Suppressor macrophage treated with lipopolysaccharide for 4 hours (primary cell): ENCODE data around the gene C2CD2.

ENCODE experiments used
- DNase-seq: peaks from one replicate; pipeline ENCODE4 v3.0.0-alpha.2; 2020

The C2CD2 gene

GRCh38 chr21:41859297-41859980 is 94.4 kb downstream of the C2CD2 start:
- no peak for DNase-seq

DNA sequence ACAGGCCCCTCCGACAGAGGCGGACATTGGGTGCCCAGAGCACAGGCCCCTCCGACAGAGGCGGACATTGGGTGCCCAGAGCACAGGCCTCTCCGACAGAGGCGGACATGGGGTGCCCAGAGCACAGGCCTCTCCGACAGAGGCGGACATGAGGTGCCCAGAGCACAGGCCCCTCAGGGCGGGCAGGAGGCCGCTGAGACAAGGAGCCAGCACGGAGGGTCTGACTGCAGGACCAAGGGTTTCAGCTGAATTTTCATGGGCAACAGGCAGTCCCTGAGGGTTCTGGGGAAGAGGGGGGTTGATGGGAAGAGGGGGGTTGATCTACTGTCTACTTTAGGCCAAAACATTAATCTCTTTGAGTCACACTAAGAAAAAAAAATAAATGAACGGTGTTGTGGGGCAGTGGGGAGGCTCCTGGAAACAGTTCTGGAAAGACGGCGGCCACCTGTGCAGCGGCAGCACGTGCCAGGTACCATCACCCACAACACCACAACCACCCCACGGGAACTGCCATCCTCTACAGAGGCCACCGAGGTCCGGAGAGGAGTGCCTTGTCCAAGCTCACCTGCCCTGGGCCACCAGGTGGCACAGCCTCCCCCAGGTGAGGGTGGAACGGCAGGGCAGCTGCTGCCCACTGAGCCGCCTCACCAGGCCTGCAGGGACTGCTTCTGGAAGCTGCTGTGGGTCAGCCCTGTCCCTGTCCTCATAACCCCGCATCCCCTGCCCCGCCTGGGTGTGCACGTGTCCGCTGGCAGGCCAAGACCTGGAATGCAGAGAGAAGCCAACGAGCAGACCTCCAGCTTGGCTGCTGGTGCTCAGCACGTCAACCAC is 95.1 kb downstream of the C2CD2 start:
- no peak for DNase-seq

DNA sequence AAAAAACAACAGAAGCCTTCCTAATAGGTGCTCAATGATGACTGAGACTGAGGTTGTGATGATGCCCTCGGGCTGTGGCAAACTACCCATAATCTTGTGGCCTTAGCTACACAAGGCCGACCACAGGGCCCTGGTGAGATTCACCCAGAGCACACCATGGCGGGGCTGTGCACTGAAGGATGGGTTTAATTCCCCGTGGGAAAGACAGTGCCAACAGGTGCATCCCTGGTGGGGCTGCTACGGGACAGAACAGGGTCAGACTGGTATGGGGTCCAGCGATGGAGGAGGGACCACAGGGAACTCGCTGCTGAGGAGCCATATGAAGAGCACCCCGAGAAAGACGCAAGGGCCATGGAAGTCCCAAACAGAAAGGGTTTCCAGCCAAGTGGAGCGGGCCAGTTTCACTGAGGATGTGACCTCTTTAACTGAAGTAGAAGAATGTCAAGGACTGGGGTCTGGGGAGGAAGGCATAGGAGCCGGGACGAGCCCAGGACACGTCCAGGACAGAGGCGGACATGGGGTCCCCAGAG is 96.0 kb downstream of the C2CD2 start:
- DNase-seq = no peak

DNA sequence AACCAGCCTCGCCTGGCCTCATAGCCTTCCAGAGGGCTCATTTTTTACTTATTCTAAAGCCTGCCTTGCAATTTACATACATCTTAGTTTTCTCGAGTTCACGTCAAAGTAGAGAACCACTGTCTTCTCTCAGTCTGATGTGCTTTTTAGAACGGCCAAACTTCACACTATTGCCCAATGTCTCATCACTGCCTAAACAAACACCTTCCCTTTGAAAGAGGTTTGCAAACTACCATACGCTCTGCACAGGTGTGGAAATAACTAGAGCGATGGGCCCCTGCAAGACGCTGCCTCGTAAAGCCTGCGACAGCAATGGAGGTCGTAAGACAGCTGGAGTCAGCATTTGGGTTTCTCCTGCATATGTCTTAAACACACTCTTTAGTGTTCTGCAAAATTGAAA is 97.2 kb downstream of the C2CD2 start:
- DNase-seq = no peak

GRCh38 chr21:41854426-41854995 is 99.3 kb downstream of the C2CD2 start:
- no peak for DNase-seq

- no peak for DNase-seq
Observed at GRCh38 chr21:41852929-41853320, 100.9 kb downstream of the C2CD2 start.

DNA sequence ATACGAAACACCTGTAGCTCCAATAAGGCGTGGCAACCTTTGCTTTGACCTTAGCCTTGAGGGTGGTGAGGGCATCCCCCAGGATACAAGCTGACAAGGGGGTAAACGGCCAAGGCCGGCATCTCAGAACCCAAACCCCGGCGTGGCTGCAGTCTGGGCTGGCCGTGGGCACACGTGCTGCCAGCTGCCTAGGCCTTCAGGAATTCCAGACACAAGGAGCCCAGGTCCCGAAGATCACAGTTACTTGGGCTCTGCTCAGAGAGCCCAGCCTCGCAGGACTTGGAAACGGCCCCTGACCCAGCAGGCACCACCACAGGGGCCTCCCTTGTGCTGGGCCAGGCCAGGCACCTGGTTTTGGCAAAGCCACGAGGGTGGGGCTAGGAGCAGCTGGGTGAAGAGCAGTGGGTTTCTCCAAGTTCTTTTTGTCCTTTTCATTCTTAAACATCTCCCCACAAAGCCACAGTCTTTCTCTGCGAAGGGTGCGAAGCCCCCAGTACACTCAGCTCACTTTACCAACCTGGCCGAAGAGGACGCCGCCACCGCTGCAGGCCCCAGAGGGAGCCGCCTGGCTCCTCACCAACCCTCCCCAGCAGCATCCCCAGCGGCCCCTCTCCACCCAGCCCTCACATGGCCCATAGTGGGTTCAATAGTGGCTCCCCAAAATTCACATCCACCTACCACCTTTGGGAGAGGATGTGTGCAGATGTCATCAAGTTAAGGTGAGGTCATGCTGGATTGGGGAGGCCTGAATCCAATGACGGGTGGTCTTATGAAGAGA is 101.5 kb downstream of the C2CD2 start:
- DNase-seq = no peak

- no peak for DNase-seq
Observed at GRCh38 chr21:41851090-41851790, 102.6 kb downstream of the C2CD2 start.

DNA sequence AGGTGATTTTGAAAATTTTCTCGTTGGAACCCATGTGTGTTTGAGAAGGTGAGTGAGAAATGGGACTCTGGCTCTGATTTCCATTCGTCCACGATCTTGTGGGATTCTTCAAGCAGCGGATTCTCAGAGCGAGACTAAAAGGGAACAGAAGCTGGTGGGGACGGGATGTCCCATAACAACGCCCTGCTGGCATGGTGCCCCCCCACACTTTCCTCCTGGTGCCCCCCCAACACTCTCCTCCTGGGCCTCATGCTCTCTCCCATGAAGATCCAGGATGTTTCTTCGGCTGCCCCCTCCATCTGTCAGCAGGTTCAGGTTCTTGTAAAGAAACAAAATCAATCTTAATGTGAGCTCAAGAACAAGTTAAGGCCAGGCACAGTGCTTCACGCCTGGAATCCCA is 103.7 kb downstream of the C2CD2 start:
- DNase-seq = no peak

DNA sequence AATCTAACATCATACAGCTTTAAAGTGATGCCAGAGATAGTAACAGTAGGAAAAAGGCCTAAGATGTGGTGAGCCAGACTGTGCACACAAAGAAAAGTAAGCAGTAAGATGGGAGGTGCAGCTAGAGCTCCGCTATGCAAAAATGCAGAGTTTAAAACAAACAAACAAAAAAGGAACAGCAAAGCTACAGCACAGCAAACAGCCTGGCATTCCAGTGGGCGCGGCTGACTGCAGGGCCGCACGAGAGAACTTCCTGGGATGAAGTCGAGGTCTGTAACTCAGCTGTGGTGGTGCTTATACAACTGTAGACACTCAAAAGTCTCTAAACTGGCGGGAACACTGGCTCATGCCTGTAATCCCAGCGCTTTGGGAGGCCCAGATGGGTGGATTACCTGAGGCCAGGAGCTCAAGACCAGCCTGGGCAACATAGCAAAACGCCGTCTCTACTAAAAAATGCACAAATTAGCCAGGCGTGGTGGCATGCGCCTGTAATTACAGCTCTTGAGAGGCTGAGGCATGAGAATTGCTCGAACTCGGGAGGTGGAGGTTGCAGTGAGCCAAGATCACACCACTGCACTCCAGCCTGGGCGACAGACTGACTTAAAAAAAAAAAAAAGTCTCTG is 104.7 kb downstream of the C2CD2 start:
- DNase-seq = no peak

GRCh38 chr21:41848533-41848932 is 105.3 kb downstream of the C2CD2 start:
- no peak for DNase-seq

DNA sequence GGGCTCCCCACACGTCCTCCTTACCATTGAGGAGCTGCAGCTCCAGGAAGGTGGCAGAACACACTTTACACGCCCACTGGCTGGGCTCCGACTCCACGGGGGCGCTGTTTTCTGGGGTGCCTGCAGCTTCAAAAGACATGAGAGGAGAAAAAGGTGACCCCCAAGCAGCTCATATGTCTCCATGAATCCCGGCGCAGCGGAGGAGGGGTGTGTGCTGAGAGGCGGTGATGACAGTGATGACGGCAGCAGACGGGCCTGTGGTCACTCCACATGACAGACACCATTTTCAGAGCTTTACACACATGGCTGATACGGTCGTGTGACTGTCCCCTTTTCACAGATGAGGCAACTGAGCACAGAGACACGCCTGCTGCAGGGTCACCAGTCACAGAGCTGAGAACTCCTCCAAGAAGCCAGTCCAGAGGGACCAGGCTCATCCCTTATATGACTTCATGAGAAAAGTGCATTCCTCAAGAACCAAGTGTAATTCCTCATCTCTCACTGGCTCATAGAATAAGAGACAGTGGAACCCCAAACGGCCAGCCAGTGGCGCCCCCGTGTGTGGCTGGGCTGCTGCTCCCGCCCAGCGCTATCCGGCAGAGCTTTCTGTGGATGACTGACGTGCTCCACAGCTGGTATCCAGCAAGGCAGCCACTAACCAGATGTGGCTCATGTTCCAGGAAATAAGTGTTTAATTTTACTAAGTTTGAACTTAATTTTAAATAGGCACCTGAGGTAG is 106.6 kb downstream of the C2CD2 start:
- no peak for DNase-seq

DNA sequence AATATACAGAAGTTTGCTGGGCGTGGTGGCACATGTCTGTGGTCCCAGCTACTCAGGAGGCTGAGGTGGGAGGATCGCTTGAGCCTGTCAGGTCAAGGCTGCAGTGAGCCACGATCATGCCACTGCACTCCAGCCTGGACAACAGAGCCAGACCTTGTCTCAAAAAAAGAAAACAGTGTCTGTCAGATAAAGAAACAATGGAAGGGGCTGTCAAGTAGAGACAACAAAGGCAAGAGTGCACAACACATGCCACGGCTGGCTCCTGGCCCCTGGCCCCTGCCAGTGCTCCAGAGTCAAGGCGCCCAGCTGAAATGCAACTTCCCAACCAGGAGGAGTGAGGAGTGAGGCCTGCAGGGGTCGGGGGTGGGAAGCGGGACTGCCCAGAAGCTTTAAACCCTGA is 107.3 kb downstream of the C2CD2 start:
- no peak for DNase-seq

DNA sequence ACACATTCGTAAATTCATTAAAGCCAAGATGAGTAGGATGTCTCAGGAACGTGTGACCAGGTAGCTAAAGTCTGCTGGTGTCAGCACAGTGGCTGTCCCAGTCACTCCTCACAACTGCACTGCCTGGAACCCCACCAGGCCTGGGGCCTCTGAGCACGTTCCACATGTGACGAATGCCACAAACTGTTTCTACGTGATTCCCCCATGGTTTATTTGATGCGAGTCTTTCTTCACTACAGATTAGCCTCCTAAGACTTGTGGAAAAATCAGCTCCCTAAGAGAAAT is 107.8 kb downstream of the C2CD2 start:
- DNase-seq = no peak

DNA sequence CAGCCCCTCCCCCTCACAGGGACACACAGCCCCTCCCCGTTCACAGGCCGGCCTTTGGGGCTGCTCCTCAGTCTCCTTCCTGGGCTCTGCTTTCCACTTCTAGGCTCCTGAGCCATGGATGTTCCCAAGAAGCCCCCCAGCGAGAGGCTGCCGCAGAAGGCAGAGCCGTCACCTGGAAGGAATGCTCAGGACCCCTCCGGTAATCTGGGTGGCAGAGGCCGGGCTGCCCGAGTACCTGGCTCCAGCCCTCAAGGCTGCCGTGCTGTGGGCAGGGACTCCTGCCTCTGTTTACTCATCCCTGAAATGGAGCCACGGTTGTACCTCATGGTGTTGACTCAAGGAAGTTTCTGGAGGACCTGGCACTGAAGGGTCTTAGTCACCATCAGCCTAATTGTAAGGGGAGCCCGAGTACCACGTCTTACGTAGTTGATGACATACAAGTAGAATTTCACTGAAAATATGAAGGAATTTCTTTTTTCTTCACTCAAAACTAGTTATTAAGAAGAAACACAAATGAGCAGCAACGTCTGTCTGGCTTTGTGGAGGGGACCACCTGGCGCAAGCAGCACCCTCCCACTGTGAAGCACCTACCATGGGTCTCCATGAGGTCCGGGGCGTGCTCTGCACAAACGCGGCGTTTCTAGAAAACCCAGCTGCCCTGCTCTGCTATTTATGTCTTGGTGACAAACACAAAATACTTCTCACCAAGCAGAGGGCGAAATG is 108.3 kb downstream of the C2CD2 start:
- no peak for DNase-seq

GRCh38 chr21:41843584-41843983 is 110.2 kb downstream of the C2CD2 start:
- DNase-seq = no peak

- DNase-seq = no peak
Observed at GRCh38 chr21:41840880-41841279, 112.9 kb downstream of the C2CD2 start.

- DNase-seq = no peak
Observed at GRCh38 chr21:41839387-41840000, 114.3 kb downstream of the C2CD2 start.

DNA sequence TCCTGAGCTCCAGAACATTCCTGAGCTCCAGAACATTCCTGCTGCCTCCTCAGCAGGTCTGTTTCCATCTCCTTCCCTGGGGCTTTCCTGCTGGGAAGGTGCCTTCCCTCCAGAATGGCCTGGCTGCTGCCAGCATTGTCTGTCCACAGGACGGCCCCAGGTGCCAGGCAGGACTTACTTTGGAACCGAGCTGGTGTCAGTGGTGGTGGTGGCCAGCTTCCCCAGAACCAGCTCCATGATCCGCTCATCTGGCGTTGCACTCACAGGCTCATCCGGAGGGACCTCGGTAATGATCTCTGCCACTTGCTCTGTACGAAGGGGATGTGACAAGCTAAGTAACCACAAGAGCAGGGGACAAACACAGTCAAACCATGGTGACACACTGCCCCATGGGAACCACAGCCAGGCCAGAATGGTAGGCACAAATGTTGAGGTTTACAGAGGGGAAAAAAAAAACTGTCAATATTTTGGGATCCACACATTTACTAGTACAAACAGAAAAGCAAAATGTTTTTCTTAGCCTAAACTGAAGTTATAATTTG is 116.0 kb downstream of the C2CD2 start:
- DNase-seq = no peak
